HL-60/S4 treated with retinoic acid at 250 ng/mL for 4 days and 3 days (cell line): ENCODE data around the gene PGAP1.

Experiments
- in situ Hi-C: fragments of 300-500 bp; cut with MboI; formaldehyde crosslinking; loops from 2 replicates; pipeline ENCODE4 v1.7.0; 2022; ENCODE audit warnings: low sequenced_read_pairs

The PGAP1 gene

DNA sequence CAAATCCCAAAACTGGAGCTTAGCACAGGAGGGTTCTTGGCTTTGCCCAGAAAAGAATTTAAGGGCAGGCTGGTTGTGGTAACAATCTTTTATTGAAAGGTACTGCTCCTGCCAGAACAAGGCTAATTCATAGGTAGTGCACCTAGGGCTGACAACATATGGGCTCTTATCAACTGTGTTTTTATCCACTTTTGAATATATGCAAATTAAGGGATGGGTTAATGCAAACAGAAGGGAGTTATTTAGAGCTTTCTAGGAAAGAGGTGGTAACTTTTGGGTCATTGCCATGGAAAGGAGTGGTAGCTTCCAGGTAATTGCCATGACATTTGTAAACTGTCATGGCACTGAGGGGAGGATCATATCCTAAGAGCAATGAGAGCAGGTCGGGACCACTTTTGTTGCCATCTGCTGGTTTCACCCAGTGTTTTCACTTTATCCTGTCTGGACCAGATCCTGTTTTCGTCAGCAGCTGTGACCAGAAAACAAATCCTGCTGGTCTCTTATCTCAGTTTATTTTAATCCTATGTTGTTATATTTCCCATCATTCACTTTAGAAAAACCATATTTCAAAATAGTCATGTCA is 118.3 kb downstream of the PGAP1 start:
- in situ Hi-C loops, result no loop called here

GRCh38 chr2:196804381-196804780 is 122.1 kb downstream of the PGAP1 start:
- in situ Hi-C loops, result no loop called here

GRCh38 chr2:196802401-196802800 is 124.1 kb downstream of the PGAP1 start:
- in situ Hi-C loops, result no loop called here

DNA sequence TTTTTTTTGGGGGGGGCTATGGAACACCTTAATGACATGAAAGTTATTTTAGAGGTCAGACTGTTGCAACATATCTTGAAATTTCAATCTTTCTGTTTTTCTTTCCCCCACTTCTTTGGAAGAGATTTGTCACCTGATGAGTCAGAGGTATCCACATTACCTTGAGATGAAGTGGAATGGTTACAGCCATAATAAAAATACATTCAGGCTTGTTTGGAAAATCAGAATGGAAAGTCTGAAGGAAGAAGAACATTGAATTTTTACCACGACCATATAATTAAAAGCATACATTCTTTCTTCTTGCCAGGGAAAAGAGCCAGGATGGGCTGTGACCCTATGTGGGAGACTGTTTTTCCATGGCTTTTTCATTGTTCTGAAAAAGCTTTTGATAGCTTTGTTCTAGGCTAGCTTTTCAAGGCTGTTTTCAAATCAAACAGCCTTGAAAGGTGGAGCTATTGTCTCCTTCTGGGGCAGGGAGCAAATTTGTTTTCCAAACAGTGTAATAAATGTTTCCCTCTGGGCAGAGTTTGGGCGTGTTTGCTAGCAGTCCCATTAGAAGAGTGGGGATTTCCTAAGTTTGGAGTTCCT is 124.7 kb downstream of the PGAP1 start:
- in situ Hi-C loops, result no loop called here

- in situ Hi-C loops, result loop anchor here (25.0 kb wide), 1 partner anchor 687 kb away; no protein-coding TSS in a partner anchor
These were observed 127.5 kb downstream of the PGAP1 start for GRCh38 chr2:196798980-196799379.

DNA sequence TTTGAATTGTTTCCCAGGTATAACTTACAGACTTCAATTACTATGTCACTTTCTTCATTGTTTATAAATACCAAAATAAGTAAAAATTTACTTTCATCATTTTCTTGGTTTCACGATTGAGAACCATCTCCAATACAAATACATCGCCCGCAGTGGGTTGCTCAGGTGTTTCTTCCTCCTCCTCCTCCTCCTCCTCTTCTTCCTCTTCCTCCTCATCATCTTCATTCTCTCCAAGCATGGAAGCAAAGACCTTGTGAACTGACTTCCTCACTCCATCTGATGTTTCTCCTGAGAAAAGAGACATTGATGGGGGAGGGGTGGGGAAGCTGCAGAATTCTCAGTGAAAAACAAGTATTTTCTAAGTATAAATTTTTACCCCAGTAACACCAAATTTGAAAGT is 133.6 kb downstream of the PGAP1 start:
- in situ Hi-C loops, result loop anchor here (25.0 kb wide), 1 partner anchor 681 kb away; no protein-coding TSS in a partner anchor

DNA sequence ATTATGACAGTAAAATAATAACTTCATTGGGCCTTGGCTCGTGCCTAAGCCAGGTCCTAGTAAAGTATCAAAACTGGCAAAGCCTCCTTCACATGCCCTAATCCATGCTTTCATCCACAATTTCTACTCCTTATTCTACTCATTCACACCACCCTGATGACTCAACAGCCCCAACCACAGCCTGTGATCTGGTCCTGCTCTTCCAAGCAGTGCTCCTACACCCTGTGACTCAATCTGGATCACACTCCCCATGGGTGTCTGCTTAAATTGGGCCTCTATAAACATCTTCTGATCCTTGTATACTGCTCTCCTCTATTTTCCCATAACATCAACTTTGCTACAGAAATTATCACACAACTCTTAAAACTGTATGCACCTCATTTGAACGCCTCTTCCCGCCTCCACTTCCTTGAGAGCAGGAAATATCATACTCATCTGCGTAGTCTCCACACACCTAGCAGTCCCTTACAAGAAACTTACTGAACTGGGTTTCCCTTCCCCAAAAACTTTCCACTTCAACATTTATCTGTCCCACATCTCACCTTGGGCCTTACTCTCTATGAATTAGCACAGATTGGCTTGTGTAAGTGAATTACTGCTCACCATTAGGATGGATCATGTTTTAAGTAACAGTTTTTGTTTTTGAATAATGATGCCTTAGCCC is 142.9 kb downstream of the PGAP1 start:
- in situ Hi-C loops, result loop anchor here (25.0 kb wide), 1 partner anchor 671 kb away; no protein-coding TSS in a partner anchor
